HCT116 (cell line): ENCODE measurements around the gene NSD2. TPM values are rescaled to one million over a fixed set of nuclear protein-coding genes. Genes with fewer than 3 reads are reported as not detected.

Experiments used
- ATAC-seq: fragments of 200-7000 bp; cut with Tn5 transposase; 2 replicates; pipeline ENCODE4 v1.9.1; 2020; ENCODE audit warnings: mild to moderate bottlenecking, moderate library complexity
- BruUV-seq: library from RNA; stranded (reverse); fragments of 400-500 nt; replicated peaks from 2 replicates; lab custom pipeline; 2021; lab: Mats Ljungman, UMichigan
- CTCF ChIA-PET: fragments of 300-600 bp; sonication (Branson Sonifier 250); formaldehyde crosslinking; loops from one replicate; lab custom pipeline; 2021; ENCODE audit warnings: antibody characterized with exemption; lab: Charles Lee
- POLR2A ChIA-PET: fragments of 300-600, 350-600 bp; sonication (Branson Sonifier 250); formaldehyde crosslinking; loops from one replicate; lab custom pipeline; 2021; ENCODE audit warnings: antibody characterized with exemption; lab: Charles Lee
- RAD21 ChIA-PET, 2 experiments: fragments of 300-600 bp; sonication (Branson Sonifier 250); formaldehyde crosslinking; loops; one replicate each; lab custom pipeline; 2023; ENCODE audit warnings: low total read pairs in 2 of 2; ENCODE audit not compliant: uncharacterized antibody in 2 of 2, unreplicated experiment in 2 of 2, low non-redundant PET in 1 of 2; lab: Charles Lee
- DNase-seq: peaks from one replicate; pipeline ENCODE4 v3.0.0-alpha.2; 2010; ENCODE audit warnings: low read depth, low spot score
- H2AFZ ChIP-seq: fragments of 200-600 bp; shearing (Covaris generic), sonication (generic); 2 replicates; pipeline ENCODE4 v1.6.1; 2017; ENCODE audit warnings: low read depth, mixed run types, mixed read lengths, antibody characterized with exemption, low read length; ENCODE audit not compliant: poor library complexity, severe bottlenecking
- H3K27ac ChIP-seq: 2 replicates; pipeline ENCODE4 v1.5.1; 2012; ENCODE audit warnings: low read depth, low read length
- H3K27me3 ChIP-seq: fragments of 200-600 bp; sonication (generic); 2 replicates; pipeline ENCODE4 v1.6.1; 2016; ENCODE audit warnings: mixed run types, low read length, mixed read lengths; ENCODE audit not compliant: insufficient read depth
- H3K36me3 ChIP-seq, 2 experiments: fragments of 200-500 bp in 1 of 2; fragments of 200-600 bp in 1 of 2; sonication (Bioruptor generic) in 1 of 2; sonication (generic) in 1 of 2; 2 replicates each; pipeline versions ENCODE4 v1.5.1 to v1.6.1; 2014 to 2016; ENCODE audit warnings: low read length in 2 of 2, inconsistent platforms in 1 of 2, mixed read lengths in 1 of 2, mixed run types in 1 of 2; ENCODE audit not compliant: insufficient read depth in 2 of 2, control insufficient read depth in 1 of 2
- H3K4me1 ChIP-seq, 2 experiments: fragments of 200-600 bp in 1 of 2; sonication (generic) in 1 of 2; 2 replicates each; pipeline versions ENCODE4 v1.5.1 to v1.6.1; 2012 to 2017; ENCODE audit warnings: low read length in 2 of 2, inconsistent platforms in 1 of 2, mild to moderate bottlenecking in 1 of 2, mixed read lengths in 1 of 2, mixed run types in 1 of 2, moderate library complexity in 1 of 2; ENCODE audit not compliant: insufficient read depth in 2 of 2, control insufficient read depth in 1 of 2
- H3K4me2 ChIP-seq: fragments of 200-600 bp; sonication (generic); 2 replicates; pipeline ENCODE4 v1.6.1; 2017; ENCODE audit warnings: mixed run types, low read length, mixed read lengths
- H3K4me3 ChIP-seq, 2 experiments: fragments of 200-600 bp in 1 of 2; sonication (generic) in 1 of 2; replicated peaks in 1 of 2; 2 replicates each; pipeline ENCODE4 v1.5.1; 2011 to 2016; ENCODE audit warnings: low read length in 2 of 2, control low read depth in 1 of 2, low read depth in 1 of 2, mild to moderate bottlenecking in 1 of 2, mixed read lengths in 1 of 2, mixed run types in 1 of 2
- H3K79me2 ChIP-seq: fragments of 200-600 bp; sonication (generic); 2 replicates; pipeline ENCODE4 v1.6.1; 2017; ENCODE audit warnings: mild to moderate bottlenecking, mixed run types, low read length, moderate library complexity, mixed read lengths; ENCODE audit not compliant: insufficient read depth
- H3K9ac ChIP-seq: fragments of 200-600 bp; sonication (generic); 2 replicates; pipeline ENCODE4 v1.6.1; 2016; ENCODE audit warnings: low read length, mixed read lengths
- H3K9me2 ChIP-seq: fragments of 200-600 bp; sonication (generic), shearing (Covaris generic); 2 replicates; pipeline ENCODE4 v1.6.1; 2017; ENCODE audit warnings: mixed run types, mild to moderate bottlenecking, moderate library complexity; ENCODE audit not compliant: insufficient read depth
- H3K9me3 ChIP-seq, 2 experiments: fragments of 200-500 bp in 1 of 2; fragments of 200-600 bp in 1 of 2; sonication (Bioruptor generic) in 1 of 2; sonication (generic) in 1 of 2; 2 replicates each; pipeline ENCODE4 v1.6.1; 2014 to 2017; ENCODE audit warnings: low read length in 2 of 2, mixed read lengths in 2 of 2, inconsistent platforms in 1 of 2, low read depth in 1 of 2, mild to moderate bottlenecking in 1 of 2, mixed run types in 1 of 2, moderate library complexity in 1 of 2; ENCODE audit not compliant: control insufficient read depth in 1 of 2, insufficient read depth in 1 of 2
- H4K20me1 ChIP-seq: fragments of 200-600 bp; sonication (generic), shearing (Covaris generic); 2 replicates; pipeline ENCODE4 v1.6.1; 2017; ENCODE audit warnings: mixed run types, mild to moderate bottlenecking, moderate library complexity; ENCODE audit not compliant: insufficient read depth
- CEBPB ChIP-seq: IDR thresholded peaks from 2 replicates; pipeline ENCODE4 v1.6.1; 2012; ENCODE audit warnings: low read depth
- EGR1 ChIP-seq: IDR thresholded peaks from 2 replicates; pipeline ENCODE4 v1.6.1; 2012; ENCODE audit warnings: low read depth
- EZH2 ChIP-seq: fragments of 200-600 bp; sonication (generic); IDR thresholded peaks from 2 replicates; pipeline ENCODE4 v1.6.1; 2017; ENCODE audit warnings: antibody characterized with exemption, mixed run types
- FOSL1 ChIP-seq: IDR thresholded peaks from 2 replicates; pipeline ENCODE4 v1.6.1; 2012; ENCODE audit warnings: low read depth
- MAX ChIP-seq: IDR thresholded peaks from 2 replicates; pipeline ENCODE4 v1.6.1; 2012
- POLR2A ChIP-seq: IDR thresholded peaks from 2 replicates; pipeline ENCODE4 v1.7.0; 2011; ENCODE audit warnings: borderline replicate concordance; ENCODE audit not compliant: insufficient read depth, insufficient read length; ENCODE audit errors: extremely low read depth
- POLR2AphosphoS5 ChIP-seq: IDR thresholded peaks from 2 replicates; pipeline ENCODE4 v1.6.1; 2011; ENCODE audit warnings: mild to moderate bottlenecking, low read depth, low read length, moderate library complexity
- RAD21 ChIP-seq: IDR thresholded peaks from 2 replicates; pipeline ENCODE4 v1.6.1; 2012; ENCODE audit warnings: low read depth, mild to moderate bottlenecking
- SIN3A ChIP-seq: IDR thresholded peaks from 2 replicates; pipeline ENCODE4 v1.6.1; 2012; ENCODE audit warnings: low read depth
- SP1 ChIP-seq: IDR thresholded peaks from 2 replicates; pipeline ENCODE4 v1.6.1; 2012; ENCODE audit warnings: low read depth
- ZBTB33 ChIP-seq: IDR thresholded peaks from 2 replicates; pipeline ENCODE4 v1.6.1; 2011; ENCODE audit warnings: mild to moderate bottlenecking, low read length, moderate library complexity; ENCODE audit not compliant: insufficient replicate concordance; ENCODE audit errors: extremely low read depth
- ZFX ChIP-seq: fragments of 450-650 bp; IDR thresholded peaks from 2 replicates; pipeline ENCODE4 v1.6.1; 2017
- ZNF274 ChIP-seq: fragments of 200-500 bp; sonication (Bioruptor generic); IDR thresholded peaks from 2 replicates; pipeline ENCODE4 v1.6.1; 2014; ENCODE audit warnings: mild to moderate bottlenecking, low read depth, low read length, inconsistent platforms
- intact Hi-C: fragments of 100-400 bp; cut with micrococcal nuclease; formaldehyde crosslinking; loops from 2 replicates; pipeline ENCODE4 v1.10.0; 2022
- total RNA-seq: library from RNA; stranded (reverse); gene quantifications from one replicate; pipeline ENCODE4 v1.2.1, GENCODE V29; 2021; ENCODE audit not compliant: unreplicated experiment
- TF ChIP-seq, protein P1 (sequence below), 3 experiments: fragments of 200-600 bp in 1 of 3; sonication (generic) in 1 of 3; IDR thresholded peaks in 2 of 3; conservative IDR thresholded peaks in 1 of 3; 2 replicates each; pipeline ENCODE4 v1.5.1; 2012 to 2017; ENCODE audit warnings: low read depth in 2 of 3, low read length in 2 of 3, antibody characterized with exemption in 1 of 3, borderline replicate concordance in 1 of 3, control low read depth in 1 of 3, mild to moderate bottlenecking in 1 of 3, mixed read lengths in 1 of 3, mixed run types in 1 of 3, moderate library complexity in 1 of 3; ENCODE audit not compliant: insufficient read depth in 1 of 3
- TF ChIP-seq, protein P2 (sequence below): IDR thresholded peaks from 2 replicates; pipeline ENCODE4 v1.6.1; 2012

Gene NSD2
- total RNA-seq, 1 experiment from 2014 or later, result 145 TPM

- ChIA-PET RAD21 (no interaction called here), POLR2A (no interaction called here), CTCF (no interaction called here)
- no peaks in the 10 kb centered on the region for H3K9me2 ChIP-seq
- H3K9ac ChIP-seq, result no peak overlapping the region
- peaks cover 5 to 20% of the 10 kb centered on the region in 2 experiments; a peak in 3 of 4 replicates for H3K36me3 ChIP-seq
- H3K79me2 ChIP-seq, result peaks cover 50% of the 10 kb centered on the region
- H3K4me3 ChIP-seq, result no peak overlapping the region
- no peaks in the 10 kb centered on the region for H3K9me3 ChIP-seq
- no TSS peak for BruUV-seq
- TF ChIP-seq SIN3A (no peak), POLR2AphosphoS5 (no peak), ZBTB33 (no peak), FOSL1 (no peak), ZFX (no peak), EZH2 (no peak)
- H3K27me3 ChIP-seq, result no peaks in the 10 kb centered on the region
- no peak overlapping the region; the same call in 1 of the 2 replicates for H3K27ac ChIP-seq
- ATAC-seq (no peak), DNase-seq (no peak)
- no peaks in the 10 kb centered on the region for H4K20me1 ChIP-seq
- no peaks in the 10 kb centered on the region for H3K4me1 ChIP-seq
- intact Hi-C loops, result no loop called here
- no peak overlapping the region for H2AFZ ChIP-seq
- H3K4me2 ChIP-seq, result no peak overlapping the region
These were observed 118.5 kb downstream of the NSD2 start for GRCh38 chr4:1989533-1990347.

DNA sequence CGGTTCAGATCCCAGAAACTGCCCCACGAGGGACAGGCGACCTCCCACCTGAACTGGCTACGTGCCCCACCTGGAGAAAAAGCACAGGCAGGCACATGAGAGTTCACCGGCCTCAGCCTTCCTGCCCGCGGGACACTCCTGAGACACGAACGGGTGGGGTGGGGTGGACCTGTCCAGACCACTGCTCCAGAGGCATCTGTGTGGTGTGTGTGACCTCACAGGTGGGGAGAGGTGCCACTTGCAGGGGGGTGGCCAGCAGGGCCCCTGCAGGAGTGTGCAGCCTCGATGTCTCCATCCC lies 119.1 kb downstream of the NSD2 start:
- RAD21 ChIA-PET, result no interaction called here
- H3K4me2 ChIP-seq, result no peak overlapping the region
- no TSS peak for BruUV-seq
- TF ChIP-seq RAD21 (no peak), SP1 (no peak), EGR1 (no peak), EZH2 (no peak), ZNF274 (no peak), POLR2A (no peak), FOSL1 (no peak), POLR2AphosphoS5 (no peak), MAX (no peak), SIN3A (no peak), ZFX (no peak), CEBPB (no peak)
- TF ChIP-seq, protein P1, sequence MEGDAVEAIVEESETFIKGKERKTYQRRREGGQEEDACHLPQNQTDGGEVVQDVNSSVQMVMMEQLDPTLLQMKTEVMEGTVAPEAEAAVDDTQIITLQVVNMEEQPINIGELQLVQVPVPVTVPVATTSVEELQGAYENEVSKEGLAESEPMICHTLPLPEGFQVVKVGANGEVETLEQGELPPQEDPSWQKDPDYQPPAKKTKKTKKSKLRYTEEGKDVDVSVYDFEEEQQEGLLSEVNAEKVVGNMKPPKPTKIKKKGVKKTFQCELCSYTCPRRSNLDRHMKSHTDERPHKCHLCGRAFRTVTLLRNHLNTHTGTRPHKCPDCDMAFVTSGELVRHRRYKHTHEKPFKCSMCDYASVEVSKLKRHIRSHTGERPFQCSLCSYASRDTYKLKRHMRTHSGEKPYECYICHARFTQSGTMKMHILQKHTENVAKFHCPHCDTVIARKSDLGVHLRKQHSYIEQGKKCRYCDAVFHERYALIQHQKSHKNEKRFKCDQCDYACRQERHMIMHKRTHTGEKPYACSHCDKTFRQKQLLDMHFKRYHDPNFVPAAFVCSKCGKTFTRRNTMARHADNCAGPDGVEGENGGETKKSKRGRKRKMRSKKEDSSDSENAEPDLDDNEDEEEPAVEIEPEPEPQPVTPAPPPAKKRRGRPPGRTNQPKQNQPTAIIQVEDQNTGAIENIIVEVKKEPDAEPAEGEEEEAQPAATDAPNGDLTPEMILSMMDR (IDR thresholded peaks at IDR 0.05 in 2 of 3, conservative IDR thresholded peaks at IDR 0.05 in 1 of 3; ENCODE audit: borderline replicate concordance in 1 of 3, insufficient read depth in 1 of 3, low read depth in 2 of 3, low read length in 2 of 3), result no peak
- TF ChIP-seq, protein P2, sequence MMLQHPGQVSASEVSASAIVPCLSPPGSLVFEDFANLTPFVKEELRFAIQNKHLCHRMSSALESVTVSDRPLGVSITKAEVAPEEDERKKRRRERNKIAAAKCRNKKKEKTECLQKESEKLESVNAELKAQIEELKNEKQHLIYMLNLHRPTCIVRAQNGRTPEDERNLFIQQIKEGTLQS, result no peak

More for the DNA sequence above, 119.1 kb downstream of the NSD2 start:
- Histone ChIP-seq H3K27ac (no peak overlapping the region; the same call in 1 of the 2 replicates), H3K4me3 (no peak overlapping the region), H4K20me1 (no peaks in the 10 kb centered on the region), H3K36me3 (peaks cover 5 to 20% of the 10 kb centered on the region in 2 experiments; a peak in 3 of 4 replicates), H3K79me2 (peaks cover 56% of the 10 kb centered on the region), H3K9ac (no peak overlapping the region), H3K27me3 (no peaks in the 10 kb centered on the region), H3K4me1 (no peaks in the 10 kb centered on the region), H2AFZ (no peak overlapping the region), H3K9me3 (no peaks in the 10 kb centered on the region), H3K9me2 (no peaks in the 10 kb centered on the region)
- ChIA-PET CTCF (no interaction called here), POLR2A (no interaction called here)
- ATAC-seq (no peak), DNase-seq (no peak)
- intact Hi-C loops, result no loop called here
